Measurements from ENCODE around the gene DLEC1.
"Not testable (repeated sequence)": the region's sequence is repeated elsewhere in the genome, so short reads cannot be mapped to it uniquely, and the experiment has no call there.

The DLEC1 gene

DNA sequence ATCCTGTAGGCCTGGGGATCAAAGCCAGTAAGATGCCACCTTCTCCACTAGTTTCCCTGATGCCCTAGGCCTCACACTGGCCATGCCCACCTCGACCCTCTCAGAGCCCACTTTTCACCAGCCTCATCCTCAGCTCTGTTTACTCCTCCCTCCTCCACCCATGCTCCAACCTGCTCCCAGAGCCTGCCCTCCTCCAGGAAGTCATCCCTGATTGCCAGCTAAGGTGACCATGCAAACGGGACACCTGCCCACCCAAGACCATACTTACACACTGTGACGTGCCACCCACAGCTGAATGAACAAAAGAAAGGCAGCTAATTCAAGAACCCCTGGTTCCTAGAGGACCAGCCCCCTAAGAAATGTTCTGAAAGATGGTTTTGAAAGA lies 18.7 kb upstream of the DLEC1 start:
- DNase-seq, result no peak

DNA sequence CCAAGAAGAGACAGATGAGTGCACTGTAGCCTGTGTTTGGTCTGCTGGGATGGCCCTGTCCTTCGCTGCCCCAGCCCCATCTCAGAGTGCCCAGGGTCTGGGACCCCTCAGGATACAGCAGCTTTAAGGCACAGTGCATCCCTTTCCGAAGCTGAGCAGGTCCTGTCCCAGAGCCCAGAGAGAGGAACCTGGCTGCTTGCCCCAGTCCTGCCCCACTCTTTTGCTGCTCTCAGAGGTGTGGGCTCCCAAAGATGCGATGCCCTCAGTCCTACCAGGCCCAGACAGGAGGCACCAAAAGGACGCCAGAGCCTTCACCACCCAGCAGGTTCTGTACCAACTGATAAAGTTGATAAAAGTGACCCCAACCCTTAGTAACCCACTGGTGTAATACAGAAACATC lies 17.8 kb upstream of the DLEC1 start:
- no peak for DNase-seq

- no peak for DNase-seq
Measured at GRCh38 chr3:38022301-38022700, 16.7 kb upstream of the DLEC1 start.

- DNase-seq, result no peak
Measured at GRCh38 chr3:38022896-38023709, 15.9 kb upstream of the DLEC1 start.

- DNase-seq, result no peak
Measured at GRCh38 chr3:38026856-38027255, 12.2 kb upstream of the DLEC1 start.

GRCh38 chr3:38027466-38028465 lies 11.2 kb upstream of the DLEC1 start:
- no peak for DNase-seq

- no peak for DNase-seq
Measured at GRCh38 chr3:38028621-38029361, 10.2 kb upstream of the DLEC1 start.

DNA sequence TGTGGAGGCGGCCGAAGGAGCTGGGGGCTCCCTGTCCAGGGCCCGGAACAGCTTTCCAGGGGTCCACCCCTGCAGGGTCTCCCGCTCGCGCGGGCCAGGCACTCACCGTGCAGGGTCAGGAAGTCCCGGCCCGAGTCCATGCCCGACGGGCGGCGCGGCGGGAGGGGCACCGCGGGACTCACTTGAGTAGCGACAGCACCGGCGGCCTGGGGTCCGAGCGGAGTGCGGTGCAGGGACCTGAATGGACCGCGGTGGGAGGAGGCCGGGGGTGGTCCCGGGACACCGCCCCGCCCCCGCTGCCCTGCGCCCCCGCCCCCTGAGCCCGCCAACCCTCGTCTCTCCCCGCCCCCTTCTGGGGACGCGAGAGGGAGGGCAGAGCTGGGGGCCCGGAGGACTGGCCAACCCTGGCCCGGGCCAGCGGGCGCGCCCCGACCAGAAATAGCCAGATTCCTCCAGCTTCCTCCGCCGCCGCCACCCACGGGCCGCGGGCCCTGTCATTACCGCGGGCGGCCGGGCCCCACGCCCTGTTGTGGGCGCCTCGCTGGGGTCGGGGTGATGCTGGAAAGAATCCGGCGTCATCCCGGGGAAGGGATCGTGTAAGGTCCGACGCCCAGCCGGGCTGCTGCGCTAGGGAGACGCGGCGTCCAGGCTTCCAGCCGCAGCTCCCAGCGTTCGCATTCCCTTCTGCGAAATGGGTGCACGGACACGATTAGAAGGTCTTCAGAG lies 9.4 kb upstream of the DLEC1 start, which contains the start of gene PLCD1:
TSS of gene PLCD1 (minus strand) at position 243 of the 726 bp plus-strand sequence. CDS start at position 140, 103 bp downstream.
- DNase-seq, result no peak

- DNase-seq, result no peak
Measured at GRCh38 chr3:38030126-38031021, 8.6 kb upstream of the DLEC1 start.

GRCh38 chr3:38031022-38031994 lies 7.7 kb upstream of the DLEC1 start:
- DNase-seq, result peak; percentile 43

DNA sequence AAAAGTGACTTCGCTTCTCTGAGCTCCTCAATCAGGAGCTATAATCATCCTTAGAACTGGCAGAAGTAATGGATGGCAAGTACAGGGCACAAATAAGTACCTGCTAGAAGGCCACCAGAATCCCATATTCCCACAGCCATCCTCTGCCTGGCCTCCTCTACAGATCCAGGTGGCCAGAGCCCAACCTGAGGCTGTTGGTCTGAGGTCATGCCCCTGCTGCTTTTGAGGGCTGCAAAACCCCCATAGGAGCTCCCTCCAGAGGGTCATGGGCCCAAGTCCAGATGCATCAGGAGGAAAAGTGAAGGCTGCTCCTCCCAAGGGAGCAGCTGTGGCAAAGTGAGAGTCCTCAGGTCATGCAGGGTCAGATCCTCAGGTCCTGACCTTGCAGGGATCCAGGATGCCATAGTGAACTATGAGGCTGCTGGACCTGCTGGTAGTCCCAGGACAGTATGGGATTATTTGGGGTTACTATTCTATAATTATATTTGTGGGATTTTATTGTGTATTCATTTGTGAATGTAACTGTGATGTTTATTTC lies 6.6 kb upstream of the DLEC1 start:
- DNase-seq, result no peak

DNA sequence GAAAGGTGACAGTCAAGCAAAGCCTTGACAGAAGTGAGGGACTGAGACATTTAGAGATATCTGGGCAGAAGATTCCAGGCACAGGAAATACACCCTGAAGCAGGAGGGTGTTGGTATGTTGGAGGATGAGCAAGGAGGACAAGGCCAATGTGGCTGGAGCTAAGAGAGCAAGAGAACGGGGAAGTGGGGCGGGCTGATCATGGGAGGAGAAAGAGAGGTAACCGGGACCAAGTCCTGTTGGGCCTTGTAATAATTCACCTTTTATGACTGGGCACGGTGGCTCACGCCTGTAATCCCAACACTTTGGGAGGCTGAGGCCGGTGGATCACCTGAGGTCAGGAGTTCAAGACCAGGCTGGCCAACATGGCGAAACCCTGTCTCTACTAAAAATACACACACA lies 5.4 kb upstream of the DLEC1 start:
- DNase-seq, result not testable (repeated sequence)

- not testable (repeated sequence) for DNase-seq
Measured at GRCh38 chr3:38034335-38034734, 4.7 kb upstream of the DLEC1 start.

DNA sequence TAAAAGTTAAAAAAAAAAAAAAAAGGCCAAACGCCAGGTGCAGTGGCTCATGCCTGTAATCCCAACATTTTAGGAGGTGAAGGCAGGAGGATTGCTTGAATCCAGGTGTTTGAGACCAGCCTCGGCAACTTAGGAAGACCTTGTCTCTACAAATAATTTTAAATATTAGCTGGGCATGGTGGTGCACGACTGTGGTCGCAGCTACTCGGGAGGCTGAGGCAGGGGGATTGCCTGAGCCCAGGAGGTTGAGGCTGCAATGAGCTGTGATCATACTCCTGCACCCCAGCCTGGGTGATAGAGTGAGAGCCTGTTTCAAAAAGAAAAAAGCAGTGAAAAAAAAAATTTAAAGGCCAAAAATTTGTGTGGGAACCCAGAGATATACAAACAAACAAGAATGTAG lies 2.7 kb upstream of the DLEC1 start:
- no peak for DNase-seq

- no peak for DNase-seq
Measured at GRCh38 chr3:38036906-38037305, 2.1 kb upstream of the DLEC1 start.

DNA sequence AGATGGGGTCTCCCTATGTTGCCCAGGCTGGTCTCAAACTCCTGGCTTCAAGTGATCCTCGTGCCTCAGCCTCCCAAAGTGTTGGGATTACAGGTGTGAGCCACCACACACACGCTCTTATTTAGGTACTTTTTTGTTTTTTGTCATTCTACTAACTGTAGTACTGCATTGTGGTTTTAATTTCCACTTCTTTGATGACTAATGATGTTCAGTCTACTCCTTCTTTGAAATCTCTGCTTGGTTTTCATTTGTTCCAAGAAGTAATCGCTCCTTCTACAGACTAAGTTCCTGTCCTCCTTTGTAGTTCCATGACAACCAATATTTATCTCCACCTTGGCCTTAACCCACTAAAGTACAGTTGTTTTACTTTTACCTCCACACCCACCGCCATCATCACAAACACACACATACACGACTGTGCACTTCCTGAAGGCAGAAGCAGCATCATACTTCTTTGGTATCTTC lies 529 bp upstream of the DLEC1 start:
- no peak for DNase-seq

- no peak for DNase-seq
Measured at GRCh38 chr3:38039899-38040261, 872 bp downstream of the DLEC1 start.

GRCh38 chr3:38040401-38040800 lies 1.4 kb downstream of the DLEC1 start:
- DNase-seq, result no peak

GRCh38 chr3:38043486-38043885 lies 4.5 kb downstream of the DLEC1 start:
- no peak for DNase-seq

- DNase-seq, result no peak
Measured at GRCh38 chr3:38046027-38046426, 7.0 kb downstream of the DLEC1 start.
